CD4-positive, CD25-positive, alpha-beta regulatory T cell (primary cell): Measurements from ENCODE around the gene ASPDH. TPM values are rescaled to one million over a fixed set of nuclear protein-coding genes. Genes with fewer than 3 reads are reported as not detected.

ENCODE experiments used
- ATAC-seq, 2 donors: fragments of 150-1000 bp; cut with Tn5 transposase; one replicate each; pipeline ENCODE4 v1.10.0; 2021; ENCODE audit warnings: low read depth in 2 of 2, moderate number of reproducible peaks in 2 of 2, moderate library complexity in 1 of 2
- DNase-seq, 3 donors: peaks; one replicate each; pipeline versions ENCODE4 v3.0.0 to v3.0.0-alpha.2; 2012 to 2022; ENCODE audit warnings: mixed read lengths in 1 of 3
- H3K27ac ChIP-seq: one replicate; pipeline ENCODE4 v1.7.0; 2013; ENCODE audit warnings: mild to moderate bottlenecking, low read length; ENCODE audit not compliant: insufficient read depth, poor library complexity, severe bottlenecking
- H3K27me3 ChIP-seq: one replicate; pipeline ENCODE4 v1.7.0; 2013; ENCODE audit warnings: low read length; ENCODE audit not compliant: control insufficient read depth, insufficient read depth
- H3K36me3 ChIP-seq: one replicate; pipeline ENCODE4 v1.7.0; 2013; ENCODE audit warnings: mild to moderate bottlenecking, low read length, moderate library complexity; ENCODE audit not compliant: control insufficient read depth, insufficient read depth
- H3K4me1 ChIP-seq: 2 replicates; pipeline ENCODE4 v1.7.0; 2013; ENCODE audit warnings: mild to moderate bottlenecking, low read length; ENCODE audit not compliant: insufficient read depth, control insufficient read depth, poor library complexity, severe bottlenecking
- H3K4me3 ChIP-seq: one replicate; pipeline ENCODE4 v1.7.0; 2013; ENCODE audit warnings: low read depth, mild to moderate bottlenecking, low read length, moderate library complexity
- H3K9me3 ChIP-seq, 2 experiments: 1 replicate in 1 of 2; 2 replicates in 1 of 2; pipeline ENCODE4 v1.7.0; 2013; ENCODE audit warnings: low read length in 2 of 2, mild to moderate bottlenecking in 1 of 2, moderate library complexity in 1 of 2; ENCODE audit not compliant: control insufficient read depth in 2 of 2
- H3K27ac Mint-ChIP-seq, 3 donors: one replicate each; pipeline ENCODE4 v1.8.0; 2020 to 2022; ENCODE audit warnings: mild to moderate bottlenecking in 3 of 3, mixed read lengths in 3 of 3, moderate library complexity in 2 of 3
- H3K27me3 Mint-ChIP-seq: one replicate; pipeline ENCODE4 v1.8.0; 2022; ENCODE audit warnings: mild to moderate bottlenecking, mixed read lengths
- H3K36me3 Mint-ChIP-seq: one replicate; pipeline ENCODE4 v1.8.0; 2020; ENCODE audit warnings: mixed read lengths
- H3K4me1 Mint-ChIP-seq, 4 donors: one replicate each; pipeline ENCODE4 v1.8.0; 2020 to 2022; ENCODE audit warnings: mixed read lengths in 4 of 4, mild to moderate bottlenecking in 1 of 4
- H3K4me3 Mint-ChIP-seq, 4 donors: one replicate each; pipeline ENCODE4 v1.8.0; 2020 to 2022; ENCODE audit warnings: mild to moderate bottlenecking in 4 of 4, mixed read lengths in 4 of 4, moderate library complexity in 3 of 4
- H3K9me3 Mint-ChIP-seq, 7 donors: one replicate each; pipeline ENCODE4 v1.8.0; 2020 to 2022; ENCODE audit warnings: mixed read lengths in 7 of 7, mild to moderate bottlenecking in 3 of 7, moderate library complexity in 2 of 7
- polyA plus RNA-seq, 4 donors: library from polyadenylated mRNA; unstranded; fragments of 300-500 nt; fragmentation: Illumina TruSeq; gene quantifications; one replicate each; pipeline ENCODE4 v1.2.3, GENCODE V29; 2021
- total RNA-seq: library from RNA; stranded (reverse); gene quantifications from one replicate; pipeline ENCODE4 v1.2.3, GENCODE V29; 2022

Gene ASPDH
- total and polyA plus RNA-seq, 5 donors from 2014 or later, result not detected

GRCh38 chr19:50511069-50511822 lies 2.5 kb downstream of the ASPDH start, which contains the start of gene JOSD2:
Gene JOSD2, minus strand, starts transcription at chr19:50511191. Its CDS starts 760 bp downstream, at chr19:50510431.
- peak within 1 kb of the TSS; percentile 31 to 99 (median 93) for H3K4me3 Mint-ChIP-seq
- DNase-seq, result peak; percentile 94 to 100 (median 97)

GRCh38 chr19:50510700-50511068 lies 3.0 kb downstream of the ASPDH start:
- Histone ChIP-seq H3K4me1 (peaks cover 16% of the 10 kb centered on the region), H3K27me3 (no peaks in the 10 kb centered on the region), H3K9me3 (no peaks in the 10 kb centered on the region), H3K27ac (peak overlapping the region; percentile 94), H3K4me3 (peak overlapping the region; percentile 73), H3K36me3 (no peaks in the 10 kb centered on the region)
- Mint-ChIP-seq H3K9me3 (peaks cover 0 to 2% (median 0%) of the 10 kb centered on the region in 7 donors), H3K27me3 (peaks cover 8% of the 10 kb centered on the region), H3K36me3 (peaks cover under 1% of the 10 kb centered on the region), H3K4me3 (peak overlapping the region; percentile 31 to 99 (median 93)), H3K4me1 (peaks cover 0 to 27% (median 8%) of the 10 kb centered on the region in 4 donors), H3K27ac (peak overlapping the region; percentile 79 to 99 (median 98))
- DNase-seq, result no peak
- ATAC-seq, result no peak

More at GRCh38 chr19:50511069-50511822, 2.5 kb downstream of the ASPDH start, which contains the start of gene JOSD2:
- Mint-ChIP-seq H3K4me1 (peaks cover 0 to 27% (median 8%) of the 10 kb centered on the region in 4 donors), H3K9me3 (peaks cover 0 to 2% (median 0%) of the 10 kb centered on the region in 7 donors), H3K27me3 (peaks cover 14% of the 10 kb centered on the region), H3K27ac (peak within 1 kb of the TSS; percentile 98 to 100 (median 99)), H3K36me3 (no peaks in the 10 kb centered on the region)
- H3K27me3 ChIP-seq, result no peaks in the 10 kb centered on the region
- no peaks in the 10 kb centered on the region for H3K9me3 ChIP-seq
- H3K4me3 ChIP-seq, result peak within 1 kb of the TSS; percentile 73
- H3K36me3 ChIP-seq, result no peaks in the 10 kb centered on the region
- H3K27ac ChIP-seq, result peak within 1 kb of the TSS; percentile 94
- peaks cover 16% of the 10 kb centered on the region for H3K4me1 ChIP-seq
- ATAC-seq, result peak; percentile 94 to 95

GRCh38 chr19:50510121-50510670 lies 3.5 kb downstream of the ASPDH start:
- no peaks in the 10 kb centered on the region for H3K36me3 ChIP-seq
- H3K9me3 Mint-ChIP-seq, result peaks cover 0 to 2% (median 0%) of the 10 kb centered on the region in 7 donors
- H3K4me3 ChIP-seq, result peak overlapping the region; percentile 73
- DNase-seq, result no peak
- no peaks in the 10 kb centered on the region for H3K27me3 ChIP-seq
- peaks cover 3% of the 10 kb centered on the region for H3K36me3 Mint-ChIP-seq
- H3K4me3 Mint-ChIP-seq, result peak overlapping the region; percentile 31 to 99 (median 93)
- H3K27me3 Mint-ChIP-seq, result peaks cover 7% of the 10 kb centered on the region
- H3K9me3 ChIP-seq, result no peaks in the 10 kb centered on the region
- H3K4me1 Mint-ChIP-seq, result peaks cover 0 to 27% (median 8%) of the 10 kb centered on the region in 4 donors
- peak overlapping the region; percentile 94 for H3K27ac ChIP-seq
- peak overlapping the region; percentile 79 to 99 (median 98) for H3K27ac Mint-ChIP-seq
- no peak for ATAC-seq
- peaks cover 16% of the 10 kb centered on the region for H3K4me1 ChIP-seq

- Mint-ChIP-seq H3K27ac (peak overlapping the region in 2 of 3 donors; percentile 82 to 83), H3K4me3 (peak overlapping the region in 3 of 4 donors; percentile 32 to 62 (median 46)), H3K4me1 (peaks cover 0 to 27% (median 8%) of the 10 kb centered on the region in 4 donors), H3K27me3 (peaks cover 7% of the 10 kb centered on the region), H3K36me3 (peaks cover 3% of the 10 kb centered on the region), H3K9me3 (peaks cover 0 to 1% (median 0%) of the 10 kb centered on the region in 7 donors)
- no peaks in the 10 kb centered on the region for H3K36me3 ChIP-seq
- H3K27ac ChIP-seq, result no peak overlapping the region
- no peaks in the 10 kb centered on the region for H3K9me3 ChIP-seq
- ATAC-seq (no peak), DNase-seq (no peak)
- H3K4me3 ChIP-seq, result no peak overlapping the region
- H3K27me3 ChIP-seq, result no peaks in the 10 kb centered on the region
- H3K4me1 ChIP-seq, result peaks cover 16% of the 10 kb centered on the region
These were observed 4.3 kb downstream of the ASPDH start for GRCh38 chr19:50509366-50509765.

GRCh38 chr19:50508843-50509190 lies 4.9 kb downstream of the ASPDH start:
- Histone ChIP-seq H3K27me3 (no peaks in the 10 kb centered on the region), H3K9me3 (no peaks in the 10 kb centered on the region), H3K4me1 (peaks cover 16% of the 10 kb centered on the region), H3K27ac (no peak overlapping the region), H3K4me3 (no peak overlapping the region), H3K36me3 (no peaks in the 10 kb centered on the region)
- H3K9me3 Mint-ChIP-seq, result peaks cover 0 to 1% (median 0%) of the 10 kb centered on the region in 7 donors
- peak overlapping the region in 1 of 3 donors; percentile 48 for H3K27ac Mint-ChIP-seq
- DNase-seq (no peak), ATAC-seq (no peak)
- H3K36me3 Mint-ChIP-seq, result peaks cover 3% of the 10 kb centered on the region
- peak overlapping the region; percentile 16 to 84 (median 71) for H3K4me3 Mint-ChIP-seq
- H3K4me1 Mint-ChIP-seq, result peaks cover 0 to 27% (median 8%) of the 10 kb centered on the region in 4 donors
- H3K27me3 Mint-ChIP-seq, result peaks cover 7% of the 10 kb centered on the region

GRCh38 chr19:50507376-50507775 lies 6.3 kb downstream of the ASPDH start:
- no peak for DNase-seq

GRCh38 chr19:50506700-50507099 lies 7.0 kb downstream of the ASPDH start:
- peaks cover 13% of the 10 kb centered on the region for H3K4me1 ChIP-seq
- ATAC-seq, result no peak
- no peaks in the 10 kb centered on the region for H3K9me3 ChIP-seq
- Mint-ChIP-seq H3K4me3 (no peak overlapping the region), H3K9me3 (peaks cover 0 to 1% (median 0%) of the 10 kb centered on the region in 7 donors), H3K27ac (no peak overlapping the region), H3K27me3 (peaks cover 6% of the 10 kb centered on the region), H3K4me1 (peaks cover 0 to 23% (median 8%) of the 10 kb centered on the region in 4 donors), H3K36me3 (peaks cover 3% of the 10 kb centered on the region)
- H3K27ac ChIP-seq, result no peak overlapping the region
- no peaks in the 10 kb centered on the region for H3K27me3 ChIP-seq
- H3K36me3 ChIP-seq, result no peaks in the 10 kb centered on the region
- H3K4me3 ChIP-seq, result no peak overlapping the region
- no peak for DNase-seq

More at GRCh38 chr19:50507376-50507775, 6.3 kb downstream of the ASPDH start:
- no peak for ATAC-seq
- Mint-ChIP-seq H3K27ac (peak overlapping the region in 1 of 3 donors; percentile 78), H3K9me3 (peaks cover 0 to 1% (median 0%) of the 10 kb centered on the region in 7 donors), H3K4me1 (peaks cover 0 to 25% (median 8%) of the 10 kb centered on the region in 4 donors), H3K4me3 (peak overlapping the region in 1 of 4 donors; percentile 21), H3K36me3 (peaks cover 3% of the 10 kb centered on the region), H3K27me3 (peaks cover 7% of the 10 kb centered on the region)
- Histone ChIP-seq H3K4me3 (no peak overlapping the region), H3K36me3 (no peaks in the 10 kb centered on the region), H3K27ac (no peak overlapping the region), H3K4me1 (peaks cover 16% of the 10 kb centered on the region), H3K27me3 (no peaks in the 10 kb centered on the region), H3K9me3 (no peaks in the 10 kb centered on the region)
